GM23338 (cell line): ENCODE results near the gene C15orf62. TPM values are rescaled to one million over a fixed set of nuclear protein-coding genes. Genes with fewer than 3 reads are reported as not detected.

Experiments used
- ATAC-seq: fragments of 200-7000 bp; cut with Tn5 transposase; 3 replicates; pipeline ENCODE4 v1.9.1; 2020
- DNase-seq: peaks from one replicate; pipeline ENCODE4 v3.0.0-alpha.2; 2015; ENCODE audit warnings: low spot score
- H2AFZ ChIP-seq: fragments of 200-600 bp; sonication (generic); 2 replicates; pipeline ENCODE4 v1.8.0; 2016; ENCODE audit warnings: antibody characterized with exemption, mild to moderate bottlenecking, moderate library complexity
- H3F3A ChIP-seq: fragments of 200-600 bp; sonication (generic); replicated peaks from 2 replicates; pipeline ENCODE4 v1.8.0; 2017; ENCODE audit warnings: antibody characterized with exemption, mixed run types, low read depth
- H3K27ac ChIP-seq: fragments of 200-600 bp; sonication (generic); 2 replicates; pipeline ENCODE4 v1.6.1; 2016; ENCODE audit warnings: low read depth
- H3K27me3 ChIP-seq: fragments of 200-600 bp; sonication (generic); 2 replicates; pipeline ENCODE4 v1.8.0; 2016; ENCODE audit warnings: mild to moderate bottlenecking, mixed run types, moderate library complexity; ENCODE audit not compliant: insufficient read depth
- H3K36me3 ChIP-seq: fragments of 200-600 bp; sonication (generic); 2 replicates; pipeline ENCODE4 v1.8.0; 2016; ENCODE audit warnings: mild to moderate bottlenecking; ENCODE audit not compliant: insufficient read depth
- H3K4me1 ChIP-seq: fragments of 200-600 bp; sonication (generic); 2 replicates; pipeline ENCODE4 v1.8.0; 2016; ENCODE audit warnings: mild to moderate bottlenecking, moderate library complexity; ENCODE audit not compliant: insufficient read depth
- H3K4me2 ChIP-seq: fragments of 200-600 bp; sonication (generic); 2 replicates; pipeline ENCODE4 v1.7.1; 2017; ENCODE audit warnings: mixed run types
- H3K4me3 ChIP-seq: fragments of 200-600 bp; sonication (generic); 2 replicates; pipeline ENCODE4 v1.6.1; 2016; ENCODE audit warnings: mixed run types
- H3K79me2 ChIP-seq: fragments of 200-600 bp; sonication (generic); replicated peaks from 2 replicates; pipeline ENCODE4 v1.8.0; 2017; ENCODE audit warnings: mild to moderate bottlenecking; ENCODE audit not compliant: insufficient read depth
- H3K9me2 ChIP-seq: fragments of 200-600 bp; sonication (generic); 2 replicates; pipeline ENCODE4 v1.8.0; 2017; ENCODE audit not compliant: insufficient read depth
- H4K20me1 ChIP-seq: fragments of 200-600 bp; sonication (generic); replicated peaks from 2 replicates; pipeline ENCODE4 v1.8.0; 2017; ENCODE audit warnings: mild to moderate bottlenecking; ENCODE audit not compliant: insufficient read depth
- H3K27ac Mint-ChIP-seq: 2 replicates; pipeline ENCODE4 v1.8.0; 2020; ENCODE audit warnings: inconsistent platforms, mild to moderate bottlenecking, moderate library complexity, mixed read lengths
- H3K27me3 Mint-ChIP-seq: 3 replicates; pipeline ENCODE4 v1.8.0; 2022; ENCODE audit warnings: low read depth, mild to moderate bottlenecking, moderate library complexity, mixed read lengths, inconsistent platforms; ENCODE audit not compliant: insufficient read depth, poor library complexity
- H3K36me3 Mint-ChIP-seq: 3 replicates; pipeline ENCODE4 v1.8.0; 2021; ENCODE audit warnings: low read depth, mild to moderate bottlenecking, inconsistent platforms, moderate library complexity, mixed read lengths
- H3K4me1 Mint-ChIP-seq: 3 replicates; pipeline ENCODE4 v1.8.0; 2020; ENCODE audit warnings: mild to moderate bottlenecking, inconsistent platforms, mixed read lengths
- H3K4me3 Mint-ChIP-seq: 3 replicates; pipeline ENCODE4 v1.8.0; 2021; ENCODE audit warnings: moderate library complexity, mild to moderate bottlenecking, inconsistent platforms, mixed read lengths
- H3K9me3 Mint-ChIP-seq: 3 replicates; pipeline ENCODE4 v1.8.0; 2020; ENCODE audit warnings: moderate library complexity, mild to moderate bottlenecking, inconsistent platforms, mixed read lengths
- CREB1 ChIP-seq: fragments of 250-450 bp; sonication (Bioruptor Pico); IDR thresholded peaks from 2 replicates; pipeline ENCODE4 v1.5.0; 2020; ENCODE audit warnings: low read depth, mild to moderate bottlenecking, moderate library complexity
- ETS1 ChIP-seq: IDR thresholded peaks from 2 replicates; pipeline ENCODE4 v1.6.1; 2016; ENCODE audit warnings: antibody characterized with exemption
- EZH2 ChIP-seq: fragments of 200-600 bp; sonication (generic); IDR thresholded peaks from one replicate; pipeline ENCODE4 v1.8.0; 2017; ENCODE audit warnings: antibody characterized with exemption, mild to moderate bottlenecking, low read depth; ENCODE audit not compliant: unreplicated experiment
- EZH2phosphoT487 ChIP-seq: fragments of 200-600 bp; sonication (generic); IDR thresholded peaks from one replicate; pipeline ENCODE4 v1.8.1; 2018; ENCODE audit warnings: antibody characterized with exemption; ENCODE audit not compliant: unreplicated experiment
- JUNB ChIP-seq: IDR thresholded peaks from one replicate; pipeline ENCODE4 v1.6.1; 2016; ENCODE audit warnings: antibody characterized with exemption; ENCODE audit not compliant: unreplicated experiment
- NANOG ChIP-seq: IDR thresholded peaks from 2 replicates; pipeline ENCODE4 v1.6.1; 2016; ENCODE audit warnings: antibody characterized with exemption, borderline replicate concordance
- POLR2AphosphoS5 ChIP-seq: IDR thresholded peaks from 2 replicates; pipeline ENCODE4 v1.6.1; 2016; ENCODE audit warnings: antibody characterized with exemption, low read depth
- REST ChIP-seq: IDR thresholded peaks from one replicate; pipeline ENCODE4 v1.6.1; 2018; ENCODE audit warnings: antibody characterized with exemption; ENCODE audit not compliant: unreplicated experiment
- STAT1 ChIP-seq: IDR thresholded peaks from one replicate; pipeline ENCODE4 v1.6.1; 2016; ENCODE audit warnings: antibody characterized with exemption; ENCODE audit not compliant: unreplicated experiment
- ZNF114 ChIP-seq: fragments of 250-450 bp; sonication (Bioruptor Pico); IDR thresholded peaks from 2 replicates; pipeline ENCODE4 v1.5.0; 2020; ENCODE audit warnings: mild to moderate bottlenecking, moderate library complexity
- ZNF331 ChIP-seq: fragments of 250-450 bp; sonication (Bioruptor Pico); IDR thresholded peaks from 2 replicates; pipeline ENCODE4 v1.5.0; 2020; ENCODE audit warnings: low read depth, mild to moderate bottlenecking, moderate library complexity
- ZNF462 ChIP-seq: fragments of 250-450 bp; sonication (Bioruptor Pico); IDR thresholded peaks from 2 replicates; pipeline ENCODE4 v1.5.0; 2020; ENCODE audit warnings: mild to moderate bottlenecking, moderate library complexity
- polyA plus RNA-seq: library from polyadenylated mRNA; unstranded; fragments of >200 nt; fragmentation: Nextera tagmentation; extraction: Ambion mirVana; gene quantifications from 2 replicates; pipeline ENCODE4 v1.2.1, GENCODE V29; 2016
- total RNA-seq: library from RNA; depleted of rRNA; stranded (reverse); fragments of >200 nt; shearing (Covaris generic); gene quantifications from 2 replicates; pipeline ENCODE4 v1.2.3, GENCODE V29; 2014

C15orf62 gene
- total and polyA plus RNA-seq, 2 experiments from 2014 or later = 0.16 to 0.80 TPM

GRCh38 chr15:40789119-40789518 is 19.3 kb downstream of the C15orf62 start:
- H3K27ac ChIP-seq = 0 out of 2 replicates have a peak overlapping the region, but pooled peaks have one; percentile 72
- H4K20me1 ChIP-seq = 0 out of 2 replicates have a peak, but pooled peaks cover 3% of the 10 kb centered on the region
- peaks cover 9% of the 10 kb centered on the region; the same call in 1 of the 2 replicates for H3F3A ChIP-seq
- H3K27me3 ChIP-seq = no peaks in the 10 kb centered on the region
- Mint-ChIP-seq H3K4me1 (peaks cover 60% of the 10 kb centered on the region), H3K27ac (peak overlapping the region; percentile 49; the same call in 1 of the 2 replicates), H3K4me3 (peak overlapping the region; percentile 3; the same call in 1 of the 3 replicates), H3K36me3 (peaks cover 12% of the 10 kb centered on the region; the same call in 2 of the 3 replicates), H3K27me3 (peaks cover 13% of the 10 kb centered on the region), H3K9me3 (no peaks in the 10 kb centered on the region)
- H3K9me2 ChIP-seq = no peaks in the 10 kb centered on the region
- H3K4me1 ChIP-seq = peaks cover 48% of the 10 kb centered on the region
- H3K79me2 ChIP-seq = peaks cover 33% of the 10 kb centered on the region
- no peaks in the 10 kb centered on the region for H3K36me3 ChIP-seq
- ATAC-seq (peak; percentile 13), DNase-seq (peak; percentile 28)
- H2AFZ ChIP-seq = no peak overlapping the region
- no peak overlapping the region for H3K4me3 ChIP-seq
- no peak for TF ChIP-seq NANOG
- no peak for TF ChIP-seq JUNB
- no peak for TF ChIP-seq ZNF462
- no peak for TF ChIP-seq CREB1 (CRISPR knock-in tag)
- TF ChIP-seq POLR2AphosphoS5 = no peak
- no peak for TF ChIP-seq ZNF114 (CRISPR knock-in tag)
- TF ChIP-seq STAT1 = no peak
- no peak for TF ChIP-seq ZNF331 (CRISPR knock-in tag)
- TF ChIP-seq EZH2 = no peak
- no peak for TF ChIP-seq REST
- TF ChIP-seq ETS1 = no peak
- no peak for TF ChIP-seq EZH2phosphoT487
- H3K4me2 ChIP-seq = peak overlapping the region; percentile 61
